Heart right ventricle (tissue), 16 donors: ENCODE results near the gene MAML2. TPM values are rescaled to one million over a fixed set of nuclear protein-coding genes. Genes with fewer than 3 reads are reported as not detected.

Experiments used
- ATAC-seq, 8 donors: fragments of 200-7000 bp; cut with Tn5 transposase; one replicate each; pipeline ENCODE4 v1.9.1; 2020; ENCODE audit warnings: mild to moderate bottlenecking in 8 of 8, moderate library complexity in 8 of 8, moderate number of reproducible peaks in 1 of 8
- DNase-seq, 2 donors: peaks; one replicate each; pipeline ENCODE4 v3.0.0-alpha.2; 2020
- H3K27ac ChIP-seq, 10 donors: fragments of 200-600 bp; sonication (generic) in 2 of 10; one replicate each; pipeline versions ENCODE4 v1.5.0 to v1.8.0; 2020 to 2022; ENCODE audit warnings: mild to moderate bottlenecking in 3 of 10
- H3K27me3 ChIP-seq, 7 donors: fragments of 200-600 bp; one replicate each; pipeline ENCODE4 v1.8.0; 2021 to 2022; ENCODE audit warnings: mild to moderate bottlenecking in 2 of 7
- H3K36me3 ChIP-seq, 9 donors: fragments of 200-600 bp; sonication (generic) in 1 of 9; one replicate each; pipeline versions ENCODE4 v1.5.0 to v1.8.0; 2020 to 2022; ENCODE audit warnings: mild to moderate bottlenecking in 2 of 9
- H3K4me1 ChIP-seq, 9 donors: fragments of 200-600 bp; sonication (generic) in 1 of 9; one replicate each; pipeline versions ENCODE4 v1.5.0 to v1.8.0; 2020 to 2022; ENCODE audit warnings: mild to moderate bottlenecking in 4 of 9
- H3K4me3 ChIP-seq, 10 donors: fragments of 200-600 bp; sonication (generic) in 2 of 10; one replicate each; pipeline versions ENCODE4 v1.5.0 to v1.8.0; 2020 to 2022; ENCODE audit warnings: mild to moderate bottlenecking in 7 of 10, moderate library complexity in 2 of 10
- H3K9me3 ChIP-seq, 11 donors: fragments of 200-600 bp in 10 of 11; sonication (generic) in 2 of 11; one replicate each; pipeline versions ENCODE4 v1.5.0 to v1.8.0; 2013 to 2022; ENCODE audit warnings: mild to moderate bottlenecking in 2 of 11, control low read depth in 1 of 11, moderate library complexity in 1 of 11
- WGBS, 2 donors: extraction: QIAGEN DNeasy Blood & Tissue Kit; methylation state at CpG; one replicate each; pipeline ENCODE4 v1.1.7; 2013; ENCODE audit warnings: inconsistent platforms in 1 of 2; 5-methylcytosine and 5-hydroxymethylcytosine counted together
- intact Hi-C, 10 donors: fragments of 100-400 bp; cut with DNase I; formaldehyde crosslinking; loops; one replicate each; pipeline versions ENCODE4 v1.11.1 to v1.14.2; 2022
- polyA plus RNA-seq, 2 donors: library from polyadenylated mRNA; stranded (reverse); fragments of 200-250 nt; gene quantifications; one replicate each; pipeline ENCODE4 v1.2.3, GENCODE V29; 2013
- total RNA-seq, 10 donors: library from RNA; stranded (reverse); fragmentation: NEBNext Ultra II Directional in 3 of 10; extraction: Animal tissue kit (Norgen Biotek cat#: 25700) in 3 of 10; gene quantifications; one replicate each; pipeline versions ENCODE4 v1.2.1 to v1.2.4, GENCODE V29; 2021 to 2023
- TF ChIP-seq, protein P1 (sequence below), 9 donors: fragments of 200-600 bp; sonication (generic) in 2 of 9; IDR thresholded peaks; one replicate each; pipeline versions ENCODE4 v1.5.0 to v1.8.0; 2021 to 2022; ENCODE audit warnings: antibody characterized with exemption in 9 of 9, mild to moderate bottlenecking in 5 of 9, moderate library complexity in 1 of 9
- donor health status: Arrhythmogenic right ventricular cardiomyopathy.
- donor health status: ischemic (EF 13 %, LVEDD 7.1; RV severe dilation, severe dysfunction).
- donor health status: healthy with polysubstance abuse.
- donor health status: DM: no; HTN: yes; CAD: no.
- donor health status: DM: no; HTN: no; CAD: no.
- donor health status: ischemic (EF 25% LVEDD 6.9; RV normal size, moderate dysfunction).
- donor health status: ischemic (EF 25% LVEDD 5.7; RV mildly dilated, moderate dysfunction).
- donor health status: healthy.
- donor health status: DM: yes; HTN: yes; CAD: no.
- donor health status: Ischemic cardiomyopathy.
- donor health status: ischemic (EF 35%, LVEDD 5.7; RV mildly dilated, moderate dysfunction).
- donor health status: nonischemic (EF 11% LVEDD 7.7; RV severe dilation, severe dysfunction).
- donor health status: DM: yes; HTN: yes; CAD: no.
- donor health status: PGD.
- donor health status: ischemic (EF 29% LVEDD 5.4; RV normal size, mild dysfunction).
- donor health status: nonischemic (EF 23%, LVEDD 6.1; RV moderate dilation, normal function).

The MAML2 gene
- total and polyA plus RNA-seq, 12 donors: 1.3 to 6.1 (median 4.1) TPM

DNA sequence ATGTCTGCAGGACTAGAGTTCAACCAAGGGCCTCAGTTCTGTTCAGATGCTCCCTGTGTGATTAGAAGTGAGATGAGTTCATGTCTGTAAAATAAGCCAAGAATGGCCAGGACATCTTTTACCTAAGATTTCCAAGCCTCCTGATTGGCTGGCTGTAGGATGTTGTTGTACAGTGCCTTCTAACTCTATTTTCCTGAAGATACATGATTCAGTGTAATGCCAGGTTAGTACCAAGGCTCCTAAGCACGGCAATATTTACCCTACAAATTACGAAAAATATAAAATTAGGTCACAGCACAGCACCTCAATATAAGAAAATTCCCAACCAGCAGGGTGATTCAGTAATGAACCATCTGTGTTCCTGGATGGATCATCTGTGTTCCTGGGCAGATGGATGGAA lies 279.1 kb downstream of the MAML2 start:
- Histone ChIP-seq H3K4me1 (peaks cover 0 to 12% (median 0%) of the 10 kb centered on the region in 9 donors), H3K4me3 (no peak overlapping the region), H3K9me3 (no peaks in the 10 kb centered on the region), H3K27ac (no peak overlapping the region), H3K36me3 (no peaks in the 10 kb centered on the region), H3K27me3 (no peaks in the 10 kb centered on the region)
- 97 to 98% methylated on average over 2 of the region's 2 CpGs for WGBS, 2 donors
- intact Hi-C loops: no loop called here
- TF ChIP-seq, protein P1, sequence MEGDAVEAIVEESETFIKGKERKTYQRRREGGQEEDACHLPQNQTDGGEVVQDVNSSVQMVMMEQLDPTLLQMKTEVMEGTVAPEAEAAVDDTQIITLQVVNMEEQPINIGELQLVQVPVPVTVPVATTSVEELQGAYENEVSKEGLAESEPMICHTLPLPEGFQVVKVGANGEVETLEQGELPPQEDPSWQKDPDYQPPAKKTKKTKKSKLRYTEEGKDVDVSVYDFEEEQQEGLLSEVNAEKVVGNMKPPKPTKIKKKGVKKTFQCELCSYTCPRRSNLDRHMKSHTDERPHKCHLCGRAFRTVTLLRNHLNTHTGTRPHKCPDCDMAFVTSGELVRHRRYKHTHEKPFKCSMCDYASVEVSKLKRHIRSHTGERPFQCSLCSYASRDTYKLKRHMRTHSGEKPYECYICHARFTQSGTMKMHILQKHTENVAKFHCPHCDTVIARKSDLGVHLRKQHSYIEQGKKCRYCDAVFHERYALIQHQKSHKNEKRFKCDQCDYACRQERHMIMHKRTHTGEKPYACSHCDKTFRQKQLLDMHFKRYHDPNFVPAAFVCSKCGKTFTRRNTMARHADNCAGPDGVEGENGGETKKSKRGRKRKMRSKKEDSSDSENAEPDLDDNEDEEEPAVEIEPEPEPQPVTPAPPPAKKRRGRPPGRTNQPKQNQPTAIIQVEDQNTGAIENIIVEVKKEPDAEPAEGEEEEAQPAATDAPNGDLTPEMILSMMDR (IDR thresholded peaks at IDR 0.05): no peak
- no peak for DNase-seq
- ATAC-seq: no peak

DNA sequence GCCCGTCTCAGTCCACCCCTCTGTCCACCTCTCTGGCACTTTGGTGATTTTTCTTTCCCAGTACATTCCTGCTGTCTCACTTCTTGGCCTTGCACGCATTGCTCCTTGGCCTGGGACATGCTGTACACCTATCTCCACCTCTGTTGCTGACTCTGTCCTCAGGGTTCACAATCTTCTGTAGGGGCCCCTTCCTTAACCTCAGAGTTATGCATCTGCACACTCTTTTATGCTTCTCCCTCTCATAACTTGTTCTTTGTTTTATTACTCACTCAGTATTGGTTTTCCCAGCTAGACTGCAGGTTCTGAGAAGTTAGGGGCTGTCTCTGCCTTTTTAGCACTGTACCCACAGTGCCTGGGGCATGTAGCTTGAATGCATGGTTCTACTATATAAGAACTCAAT lies 279.9 kb downstream of the MAML2 start:
- Histone ChIP-seq H3K4me3 (no peak overlapping the region), H3K27ac (no peak overlapping the region), H3K36me3 (no peaks in the 10 kb centered on the region), H3K4me1 (peaks cover 0 to 12% (median 0%) of the 10 kb centered on the region in 9 donors), H3K9me3 (no peaks in the 10 kb centered on the region), H3K27me3 (no peaks in the 10 kb centered on the region)
- intact Hi-C loops: no loop called here
- DNase-seq (no peak), ATAC-seq (no peak)
- TF ChIP-seq, protein P1 (IDR thresholded peaks at IDR 0.05): no peak
- WGBS, 2 donors: 95 to 98% methylated on average over 2 of the region's 2 CpGs

DNA sequence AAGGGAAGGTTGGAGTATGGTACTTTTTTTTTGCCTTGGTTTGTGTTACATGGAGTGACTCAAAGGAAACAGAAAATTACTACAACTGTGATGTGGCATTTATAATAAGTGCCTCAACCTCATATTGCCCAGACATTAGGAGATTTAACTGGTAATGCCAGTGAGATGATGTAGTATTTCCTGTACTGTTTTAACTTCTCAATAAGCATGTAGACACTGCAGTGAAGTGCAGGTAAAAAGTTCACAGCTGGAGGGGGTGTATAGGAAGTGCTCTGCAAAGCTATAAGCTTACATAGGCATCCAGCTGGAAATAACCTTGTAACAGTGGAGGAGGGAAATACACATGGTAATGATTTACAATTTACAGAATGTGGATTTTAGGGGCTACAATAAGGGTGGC lies 280.9 kb downstream of the MAML2 start:
- TF ChIP-seq, protein P1 (IDR thresholded peaks at IDR 0.05): no peak
- peaks cover 0 to 11% (median 2%) of the 10 kb centered on the region in 9 donors for H3K4me1 ChIP-seq

DNA sequence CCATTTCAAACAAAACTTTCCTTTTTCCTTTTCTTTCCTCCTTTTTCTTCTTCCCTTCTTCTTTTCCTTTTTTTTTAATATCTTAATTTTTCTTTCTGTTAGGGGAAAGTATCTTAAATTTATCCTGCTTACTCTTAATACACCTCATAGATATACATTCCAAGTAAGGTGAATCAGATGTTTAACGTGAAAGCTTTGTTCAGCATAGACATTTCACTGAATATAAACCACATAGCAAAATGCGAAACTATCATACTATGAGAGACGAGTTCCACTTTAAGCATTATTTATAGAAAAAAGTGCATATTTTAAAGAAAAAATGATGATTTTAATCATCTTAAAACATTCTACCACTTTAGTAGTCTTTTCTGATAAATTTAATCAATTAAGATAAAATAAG lies 281.3 kb downstream of the MAML2 start:
- DNase-seq (no peak), ATAC-seq (no peak)
- TF ChIP-seq, protein P1 (IDR thresholded peaks at IDR 0.05): no peak
- Histone ChIP-seq H3K36me3 (no peaks in the 10 kb centered on the region), H3K27me3 (no peaks in the 10 kb centered on the region), H3K4me1 (peaks cover 0 to 11% (median 6%) of the 10 kb centered on the region in 9 donors), H3K27ac (no peak overlapping the region), H3K4me3 (no peak overlapping the region), H3K9me3 (no peaks in the 10 kb centered on the region)
- 96% methylated on average over 3 of the region's 3 CpGs for WGBS, 2 donors
- intact Hi-C loops: no loop called here

More for the DNA sequence above, 280.9 kb downstream of the MAML2 start:
- H3K36me3 ChIP-seq: no peaks in the 10 kb centered on the region
- no peak for DNase-seq
- H3K9me3 ChIP-seq: no peaks in the 10 kb centered on the region
- ATAC-seq: no peak
- H3K27ac ChIP-seq: no peak overlapping the region
- H3K27me3 ChIP-seq: no peaks in the 10 kb centered on the region
- intact Hi-C loops: no loop called here
- H3K4me3 ChIP-seq: no peak overlapping the region
